ENCODE measurements around the gene PLCL1.

GRCh38 chr2:198178766-198179165, 374.4 kb downstream of the PLCL1 start:
- TF ChIP-seq CTCF (IDR thresholded peaks at IDR 0.05), result no peak
- TF ChIP-seq POLR2A (IDR thresholded peaks at IDR 0.05), result no peak
